GM10248 (cell line): ENCODE measurements around the gene ZNF474.

ENCODE experiments used
- CTCF ChIA-PET: fragments of 300-600 bp; sonication (Branson Sonifier 250); formaldehyde crosslinking; extraction: SDS; loops from one replicate; lab custom pipeline; 2021; ENCODE audit warnings: antibody characterized with exemption; lab: Yijun Ruan, JAX
- POLR2A ChIA-PET: fragments of 350-650 bp; sonication (Branson Sonifier 250); formaldehyde crosslinking; extraction: SDS; loops from one replicate; lab custom pipeline; 2020; ENCODE audit warnings: antibody characterized with exemption; lab: Yijun Ruan, JAX
- DNase-seq: peaks from one replicate; pipeline ENCODE4 v3.0.0; 2012; ENCODE audit errors: extremely low spot score
- CTCF ChIP-seq: IDR thresholded peaks from 2 replicates; pipeline ENCODE4 v1.5.1; 2012; ENCODE audit warnings: mild to moderate bottlenecking, low read depth; ENCODE audit errors: extremely low read depth, missing control alignments, control extremely low read depth

Gene ZNF474

DNA sequence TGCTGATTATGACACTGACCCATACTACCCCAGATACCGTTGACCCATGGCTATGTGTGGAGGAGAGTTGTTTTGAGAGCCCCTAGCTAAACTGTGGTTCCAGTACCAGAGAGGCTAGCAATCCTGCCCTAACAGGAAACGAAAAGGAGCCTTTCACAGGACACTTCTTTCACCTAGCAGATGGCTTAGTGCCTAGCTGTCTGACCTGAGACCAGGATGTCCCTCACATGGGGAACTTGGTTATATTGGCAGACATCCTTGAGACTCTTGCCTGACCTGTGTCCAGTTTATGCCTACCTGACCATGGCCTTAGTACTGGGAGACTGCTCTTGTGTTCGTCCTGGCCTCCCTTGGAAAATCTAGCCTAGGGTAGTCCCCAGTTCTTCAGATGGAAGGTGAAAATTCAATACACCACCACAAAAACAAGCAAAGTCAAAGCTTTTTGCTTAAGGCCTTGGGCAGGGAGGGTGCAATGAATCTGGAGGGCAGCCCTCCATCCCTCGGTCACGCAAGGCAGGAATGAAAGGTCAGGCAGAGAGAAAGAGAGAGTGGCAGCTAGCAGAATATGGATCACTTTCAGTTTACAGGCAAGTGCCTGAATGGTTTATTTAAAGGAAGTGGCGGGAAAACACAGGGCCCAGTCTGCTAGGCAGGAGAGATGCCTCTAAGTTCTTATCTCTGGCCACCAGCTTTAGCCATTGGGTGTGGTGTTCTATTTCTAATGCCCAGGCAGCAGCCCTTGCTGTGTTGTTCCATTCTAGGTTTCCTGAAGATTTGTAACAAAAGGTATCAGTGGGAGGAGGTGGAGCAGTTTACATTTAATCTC lies 16.4 kb upstream of the ZNF474 start:
- no peak for DNase-seq
- ChIA-PET POLR2A (no interaction called here), CTCF (interaction anchor here (0.8 to 2.6 kb wide), 2 partner anchors 10 kb away, joined by 3 to 14 read pairs; no protein-coding TSS in a partner anchor)
- TF ChIP-seq CTCF: no peak

DNA sequence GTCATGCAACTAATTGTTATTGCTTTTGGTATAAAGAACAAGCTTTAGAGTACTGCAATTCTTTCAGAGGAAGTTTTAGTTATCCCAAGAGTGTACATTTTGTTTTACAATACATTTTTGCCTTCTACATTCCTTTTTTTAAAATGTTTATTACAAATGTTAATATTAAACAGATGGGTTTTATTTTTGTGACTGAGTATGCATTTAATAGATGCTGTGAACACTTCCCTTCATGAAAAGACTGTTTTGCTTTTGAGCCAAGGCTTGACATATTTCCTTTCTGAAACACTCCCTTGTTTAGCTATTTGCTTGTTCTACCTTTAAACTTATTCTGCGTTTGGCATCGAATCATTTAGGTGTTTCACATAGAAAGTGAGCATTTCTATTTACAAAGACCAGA lies 14.8 kb upstream of the ZNF474 start:
- DNase-seq: no peak
- POLR2A ChIA-PET: no interaction called here
- CTCF ChIA-PET: no interaction called here
- TF ChIP-seq CTCF: no peak

DNA sequence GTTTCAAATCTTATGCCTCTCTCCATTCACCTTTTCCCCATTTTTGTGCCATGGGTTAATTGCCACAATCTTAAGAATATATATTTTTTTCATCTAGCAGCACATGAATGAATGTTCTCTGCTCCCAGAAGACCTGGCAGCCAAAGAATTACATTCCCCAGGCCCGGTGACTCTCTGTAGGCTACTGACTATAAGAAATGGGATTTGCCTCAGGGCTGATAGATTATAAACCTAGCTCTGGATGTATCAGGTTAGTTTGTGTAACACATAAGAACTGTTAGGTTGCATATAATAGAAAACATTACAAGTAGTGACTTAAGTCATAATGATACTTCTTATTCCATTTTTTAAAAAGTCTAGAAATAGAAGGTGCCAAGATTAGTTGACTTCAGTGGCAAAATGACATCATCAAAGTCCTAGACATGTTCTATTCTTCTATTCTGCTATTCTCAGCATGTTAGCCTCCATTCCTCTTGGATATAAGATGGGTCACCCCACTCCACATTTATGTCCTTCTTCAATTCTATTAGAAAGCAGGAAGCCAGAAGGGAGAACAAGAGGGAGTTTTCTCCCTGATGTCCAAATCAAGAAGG lies 10.9 kb upstream of the ZNF474 start:
- no peak for TF ChIP-seq CTCF
- CTCF ChIA-PET: interaction anchor here (1.4 kb wide), 1 partner anchor 16 kb away, joined by 4 read pairs; no protein-coding TSS in a partner anchor
- POLR2A ChIA-PET: no interaction called here
- no peak for DNase-seq

DNA sequence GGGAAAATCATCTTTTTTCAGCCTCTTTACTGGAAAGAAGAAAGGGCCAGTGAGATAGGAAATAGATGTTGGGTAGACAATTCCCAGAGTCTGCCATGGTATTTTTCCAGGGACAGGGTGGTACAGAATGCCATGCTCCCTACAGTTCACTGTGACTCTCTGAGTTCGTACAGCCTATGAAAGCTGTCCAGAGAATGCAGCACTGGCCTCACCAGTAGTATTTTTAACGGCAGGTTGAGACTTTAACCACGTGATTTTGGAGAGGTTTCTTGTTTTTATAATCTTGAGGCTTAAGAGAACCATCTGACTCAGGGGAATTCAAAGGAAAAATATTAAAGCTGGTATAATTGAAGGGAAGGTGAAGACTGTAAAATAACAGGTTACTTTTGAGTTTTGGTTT lies 10.1 kb upstream of the ZNF474 start:
- ChIA-PET POLR2A (no interaction called here), CTCF (no interaction called here)
- TF ChIP-seq CTCF: no peak
- DNase-seq: no peak

DNA sequence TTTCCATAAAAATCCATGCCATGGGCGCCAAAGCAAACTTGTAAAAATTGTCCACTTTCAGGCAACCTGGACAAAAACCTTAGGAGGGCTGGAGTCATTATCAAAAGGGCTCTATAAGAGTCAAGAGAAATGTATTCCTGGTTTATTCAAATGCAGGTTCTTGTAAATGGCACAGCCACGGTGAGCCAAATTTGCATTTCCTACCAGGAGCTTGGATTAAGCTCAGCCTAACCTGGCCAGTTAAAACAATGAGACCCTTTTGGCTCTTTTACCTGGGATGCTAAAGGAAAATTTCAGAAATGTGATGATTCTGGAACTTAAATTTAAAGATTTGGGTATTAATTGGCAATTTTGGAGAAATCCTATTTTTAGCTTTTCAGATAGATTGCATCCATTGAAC lies 8.9 kb upstream of the ZNF474 start:
- no peak for TF ChIP-seq CTCF
- ChIA-PET POLR2A (no interaction called here), CTCF (no interaction called here)
- DNase-seq: no peak

- no peak for TF ChIP-seq CTCF
- CTCF ChIA-PET: interaction anchor here (1.5 kb wide), 1 partner anchor 15 kb away, joined by 5 read pairs; no protein-coding TSS in a partner anchor
- POLR2A ChIA-PET: no interaction called here
- no peak for DNase-seq
Observed at GRCh38 chr5:122120957-122121356, 8.4 kb upstream of the ZNF474 start.
